Brain microvascular endothelial cell (primary cell): Measurements from ENCODE around the gene FBXL19.
A peak's percentile ranks its signal among the peaks of the same experiment; 100 is the strongest.

ENCODE experiments used
- DNase-seq: peaks from one replicate; pipeline ENCODE4 v3.0.0-alpha.2; 2020
- H3K27ac ChIP-seq: fragments of 250-450 bp; sonication (Bioruptor Pico); 2 replicates; pipeline ENCODE4 v1.5.1; 2020; ENCODE audit warnings: mild to moderate bottlenecking, moderate library complexity
- H3K27me3 ChIP-seq: fragments of 250-450 bp; sonication (Bioruptor Pico); replicated peaks from 2 replicates; pipeline ENCODE4 v1.5.1; 2020; ENCODE audit warnings: mild to moderate bottlenecking
- H3K36me3 ChIP-seq: fragments of 250-450 bp; sonication (Bioruptor Pico); replicated peaks from 2 replicates; pipeline ENCODE4 v1.5.1; 2020; ENCODE audit warnings: mild to moderate bottlenecking
- H3K4me3 ChIP-seq: 2 replicates; pipeline ENCODE4 v1.5.1; 2011; ENCODE audit warnings: low read depth, mild to moderate bottlenecking, control low read depth, low read length, moderate library complexity
- in situ Hi-C: cut with HindIII; loops from 2 replicates; pipeline ENCODE4 v1.10.0; 2017; ENCODE audit warnings: low sequenced_read_pairs, low pct_ligation_motif_present
- TF ChIP-seq, protein P1 (sequence below): IDR thresholded peaks from 2 replicates; pipeline ENCODE4 v1.5.1; 2011; ENCODE audit warnings: low read depth, mild to moderate bottlenecking, moderate library complexity, low read length, control low read depth, inconsistent platforms; ENCODE audit errors: missing control alignments

The FBXL19 gene

GRCh38 chr16:30896889-30897733, 26.3 kb upstream of the FBXL19 start:
- peak overlapping the region; percentile 84 for H3K27ac ChIP-seq
- TF ChIP-seq, protein P1, sequence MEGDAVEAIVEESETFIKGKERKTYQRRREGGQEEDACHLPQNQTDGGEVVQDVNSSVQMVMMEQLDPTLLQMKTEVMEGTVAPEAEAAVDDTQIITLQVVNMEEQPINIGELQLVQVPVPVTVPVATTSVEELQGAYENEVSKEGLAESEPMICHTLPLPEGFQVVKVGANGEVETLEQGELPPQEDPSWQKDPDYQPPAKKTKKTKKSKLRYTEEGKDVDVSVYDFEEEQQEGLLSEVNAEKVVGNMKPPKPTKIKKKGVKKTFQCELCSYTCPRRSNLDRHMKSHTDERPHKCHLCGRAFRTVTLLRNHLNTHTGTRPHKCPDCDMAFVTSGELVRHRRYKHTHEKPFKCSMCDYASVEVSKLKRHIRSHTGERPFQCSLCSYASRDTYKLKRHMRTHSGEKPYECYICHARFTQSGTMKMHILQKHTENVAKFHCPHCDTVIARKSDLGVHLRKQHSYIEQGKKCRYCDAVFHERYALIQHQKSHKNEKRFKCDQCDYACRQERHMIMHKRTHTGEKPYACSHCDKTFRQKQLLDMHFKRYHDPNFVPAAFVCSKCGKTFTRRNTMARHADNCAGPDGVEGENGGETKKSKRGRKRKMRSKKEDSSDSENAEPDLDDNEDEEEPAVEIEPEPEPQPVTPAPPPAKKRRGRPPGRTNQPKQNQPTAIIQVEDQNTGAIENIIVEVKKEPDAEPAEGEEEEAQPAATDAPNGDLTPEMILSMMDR, result no peak
- in situ Hi-C loops, result loop anchor here (25.0 kb wide), 1 partner anchor 110 kb away; the partner anchor contains the start of gene ZNF629

DNA sequence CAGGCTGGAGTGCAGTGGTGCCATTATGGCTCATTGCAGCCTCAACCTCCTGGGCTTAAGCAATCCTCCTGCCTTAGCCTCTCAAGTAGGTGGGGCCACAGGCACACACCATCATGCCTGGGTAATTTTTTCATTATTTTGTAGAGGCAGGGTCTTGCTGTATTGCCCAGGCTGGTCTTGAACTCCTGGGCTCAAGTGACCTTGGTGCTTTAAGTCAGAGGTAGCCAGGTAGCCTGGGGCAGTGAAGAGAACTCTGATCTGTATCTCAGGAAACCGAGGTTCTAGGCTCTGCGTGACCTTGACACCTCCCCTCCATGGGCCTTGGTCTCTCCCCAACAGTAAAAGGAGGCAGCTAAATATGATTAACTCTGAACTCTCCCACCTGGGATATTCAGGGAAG, 23.6 kb upstream of the FBXL19 start:
- Histone ChIP-seq H3K36me3 (no peaks in the 10 kb centered on the region), H3K4me3 (no peak overlapping the region), H3K27ac (no peak overlapping the region), H3K27me3 (no peaks in the 10 kb centered on the region)
- in situ Hi-C loops, result loop anchor here (25.0 kb wide), 1 partner anchor 112 kb away; the partner anchor contains the start of gene ZNF629
- no peak for DNase-seq
- TF ChIP-seq, protein P1, result no peak

More at GRCh38 chr16:30896889-30897733, 26.3 kb upstream of the FBXL19 start:
- Histone ChIP-seq H3K27me3 (no peaks in the 10 kb centered on the region), H3K36me3 (no peaks in the 10 kb centered on the region), H3K4me3 (peak overlapping the region; percentile 61)
- peak; percentile 86 for DNase-seq

DNA sequence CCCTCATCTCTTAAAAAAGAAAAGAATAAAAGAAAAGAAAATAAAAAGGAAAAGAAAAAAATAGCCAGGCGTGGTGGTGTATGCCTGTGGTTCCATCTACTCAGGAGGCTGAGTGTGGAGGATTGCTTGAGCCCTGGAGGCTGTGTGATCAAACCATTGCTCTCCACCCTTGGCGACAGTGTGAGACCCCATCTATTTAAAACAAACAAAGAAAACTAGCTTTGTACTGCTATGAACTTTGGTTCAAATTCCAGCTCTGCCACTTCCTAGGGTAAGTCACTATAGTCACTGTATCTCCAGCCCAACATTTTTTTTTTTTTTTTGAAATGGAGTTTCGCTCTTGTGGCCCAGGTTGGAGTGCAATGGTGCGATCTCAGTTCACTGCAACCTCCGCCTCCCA, 22.8 kb upstream of the FBXL19 start:
- no peak overlapping the region for H3K27ac ChIP-seq
- no peak for DNase-seq
- H3K4me3 ChIP-seq, result no peak overlapping the region
- in situ Hi-C loops, result no loop called here
- TF ChIP-seq, protein P1, result no peak
- no peaks in the 10 kb centered on the region for H3K36me3 ChIP-seq
- H3K27me3 ChIP-seq, result no peaks in the 10 kb centered on the region

GRCh38 chr16:30901201-30902028, 22.0 kb upstream of the FBXL19 start:
- no peaks in the 10 kb centered on the region for H3K27me3 ChIP-seq
- H3K27ac ChIP-seq, result no peak overlapping the region

More at GRCh38 chr16:30901201-30902028, 22.0 kb upstream of the FBXL19 start:
- no peaks in the 10 kb centered on the region for H3K36me3 ChIP-seq
- no peak for DNase-seq
- TF ChIP-seq, protein P1, result no peak
- H3K4me3 ChIP-seq, result peak overlapping the region; percentile 47
- in situ Hi-C loops, result no loop called here
